ENCODE results near the gene KRTAP10-9.

Gene KRTAP10-9

DNA sequence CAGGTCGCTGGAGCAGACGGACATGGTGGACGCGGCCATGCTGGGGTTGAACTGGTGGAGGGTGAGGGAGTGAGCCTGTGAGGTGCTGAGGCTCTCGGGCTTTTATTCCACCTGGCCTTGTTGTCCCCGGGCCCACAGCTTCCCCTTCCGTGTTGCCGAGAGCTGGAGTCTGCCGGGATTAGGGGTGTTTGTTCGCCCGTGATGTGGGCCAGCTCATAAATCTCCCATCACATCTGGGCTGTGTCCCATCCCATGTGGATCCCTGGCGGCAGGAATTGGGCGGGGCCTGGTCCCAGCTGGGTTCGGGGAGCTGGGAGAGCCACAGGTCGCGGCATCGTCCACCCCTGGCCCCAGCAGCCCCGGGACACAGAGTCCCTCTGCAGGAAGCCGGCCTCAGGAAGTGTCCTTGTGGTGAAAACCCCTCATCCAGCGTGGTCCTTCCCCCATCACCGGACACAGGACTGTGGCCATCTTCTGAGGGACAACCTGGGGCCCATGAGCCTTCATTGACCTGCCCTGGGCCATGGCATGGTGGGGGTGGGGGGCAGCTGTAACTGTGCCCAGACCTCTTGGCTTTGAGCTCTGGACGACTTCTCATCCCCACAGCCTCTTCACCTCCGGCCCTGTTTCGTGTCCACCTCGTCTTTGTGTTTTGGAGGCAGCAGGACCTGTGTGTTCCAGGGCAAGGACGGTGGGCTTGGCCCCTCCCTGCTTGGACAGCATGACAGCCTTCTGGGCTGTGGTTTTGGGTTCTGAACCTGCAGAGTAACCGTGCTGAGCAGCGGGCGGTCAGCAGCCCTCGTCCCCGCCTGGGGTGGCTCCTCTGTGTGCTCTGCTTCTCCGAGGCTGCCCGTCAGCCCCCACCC, 34.2 kb upstream of the KRTAP10-9 start, which contains the start of gene KRTAP10-6:
KRTAP10-6 (minus strand) TSS at position 60 of the 866 bp plus-strand sequence; CDS start at position 39, 21 bp downstream.
- no peak for DNase-seq (ENCODE audit: extremely low read depth, low read depth)
- no peak for TF ChIP-seq CTCF (IDR thresholded peaks at IDR 0.05; ENCODE audit: low read depth, low read length, missing control alignments)
- no peak within 1 kb of the TSS for H3K4me3 ChIP-seq (replicated peaks; ENCODE audit: low read depth, low read length)

DNA sequence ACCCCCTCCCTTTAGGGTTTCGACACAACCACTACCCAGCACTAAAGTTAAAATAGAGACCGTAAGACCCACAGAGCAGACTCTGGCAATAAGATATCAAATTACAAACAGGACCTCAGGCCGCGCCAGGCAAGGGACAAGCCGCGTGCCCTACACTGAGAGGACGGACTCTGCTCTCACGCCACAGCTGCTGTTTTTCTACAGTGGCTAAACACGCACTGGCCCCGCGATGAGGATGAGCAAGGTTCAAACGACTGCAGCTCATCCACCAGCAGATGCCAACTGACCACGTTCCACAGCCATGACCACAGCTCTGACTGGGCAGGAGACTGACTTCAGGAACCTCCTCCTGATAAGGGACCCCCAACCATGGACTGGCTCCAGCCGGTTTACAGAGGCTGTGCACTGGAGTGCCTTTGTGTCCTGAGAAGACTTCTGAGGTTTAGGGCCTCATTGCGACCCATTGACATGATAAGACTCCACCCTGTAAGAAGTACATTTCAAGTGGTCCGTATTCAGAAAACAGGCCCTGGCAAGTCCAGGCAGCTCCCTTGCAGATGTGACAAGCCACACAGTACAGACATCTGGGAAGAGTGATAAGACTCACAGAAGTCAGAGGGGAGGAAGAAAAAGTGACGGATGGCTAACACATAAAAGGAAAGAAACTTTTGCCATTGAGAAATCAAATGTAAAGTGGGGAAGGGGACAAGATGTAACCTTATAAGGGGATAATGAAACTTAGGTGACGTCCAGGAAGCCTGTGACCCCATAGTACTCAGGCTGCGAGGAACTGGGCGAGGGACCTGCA, 33.1 kb upstream of the KRTAP10-9 start:
- DNase-seq (ENCODE audit: extremely low read depth, low read depth): no peak
- no peak for TF ChIP-seq CTCF (IDR thresholded peaks at IDR 0.05; ENCODE audit: low read depth, low read length, missing control alignments)
- H3K4me3 ChIP-seq (replicated peaks; ENCODE audit: low read depth, low read length): no peak overlapping the region

GRCh38 chr21:44594406-44594916, 32.4 kb upstream of the KRTAP10-9 start:
- TF ChIP-seq CTCF (IDR thresholded peaks at IDR 0.05; ENCODE audit: low read depth, low read length, missing control alignments): no peak
- H3K4me3 ChIP-seq (replicated peaks; ENCODE audit: low read depth, low read length): no peak overlapping the region
- DNase-seq (ENCODE audit: extremely low read depth, low read depth): no peak

DNA sequence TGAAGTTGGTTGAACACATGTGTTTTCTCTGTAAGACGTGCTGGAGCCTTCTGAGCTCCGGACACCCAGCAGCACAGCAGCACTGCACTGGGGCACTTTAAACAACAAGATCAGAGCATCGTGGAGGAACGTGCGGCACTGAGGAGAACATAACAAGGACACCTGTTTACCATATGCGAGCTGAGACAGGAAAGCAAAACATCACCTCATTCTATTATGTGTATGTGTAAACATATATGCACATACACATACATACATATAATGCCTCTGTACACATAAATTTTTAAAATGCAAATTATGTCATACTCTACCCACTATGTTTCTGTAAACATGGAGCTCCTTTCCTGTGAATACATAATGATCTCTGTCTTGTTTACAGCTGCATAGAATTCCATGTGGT, 31.4 kb upstream of the KRTAP10-9 start:
- no peak overlapping the region for H3K4me3 ChIP-seq (replicated peaks; ENCODE audit: low read depth, low read length)
- no peak for TF ChIP-seq CTCF (IDR thresholded peaks at IDR 0.05; ENCODE audit: low read depth, low read length, missing control alignments)
- peak; percentile 16 for DNase-seq (ENCODE audit: extremely low read depth, low read depth)

DNA sequence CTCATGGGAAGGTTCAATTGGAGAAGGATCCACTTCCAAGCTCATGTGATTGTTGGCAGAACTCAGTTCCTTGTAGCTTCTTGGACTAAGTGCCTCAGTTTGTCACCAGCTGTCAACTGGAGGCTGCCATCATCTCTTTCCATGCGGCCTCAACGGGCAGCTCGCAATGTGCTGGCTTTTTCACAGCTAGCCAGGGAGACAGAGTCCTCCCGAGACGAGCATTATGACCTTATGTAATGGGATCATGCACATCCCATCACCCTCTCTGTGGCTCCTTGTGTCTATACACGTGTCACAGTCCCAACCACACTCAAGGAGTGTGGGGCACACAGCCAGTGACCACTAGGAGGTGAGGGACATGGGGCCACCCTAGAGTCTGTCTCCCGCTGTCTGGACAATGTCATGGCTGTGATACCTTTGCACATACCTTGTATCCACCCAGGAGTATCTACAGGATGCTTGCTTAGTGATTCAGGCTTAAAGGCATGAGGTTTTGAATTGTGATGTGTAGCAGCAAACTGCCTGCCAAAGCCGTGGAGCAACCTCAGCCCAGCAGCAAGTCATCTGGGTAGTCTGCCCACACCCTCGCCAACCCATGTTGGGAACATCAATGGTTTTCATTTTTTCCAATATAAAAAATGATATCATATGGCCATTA, 30.7 kb upstream of the KRTAP10-9 start:
- TF ChIP-seq CTCF (IDR thresholded peaks at IDR 0.05; ENCODE audit: low read depth, low read length, missing control alignments): no peak
- no peak for DNase-seq (ENCODE audit: extremely low read depth, low read depth)

GRCh38 chr21:44598061-44598460, 28.8 kb upstream of the KRTAP10-9 start:
- no peak for TF ChIP-seq CTCF (IDR thresholded peaks at IDR 0.05; ENCODE audit: low read depth, low read length, missing control alignments)
- DNase-seq (ENCODE audit: extremely low read depth, low read depth): no peak
- no peak overlapping the region for H3K4me3 ChIP-seq (replicated peaks; ENCODE audit: low read depth, low read length)

More for the DNA sequence above, 30.7 kb upstream of the KRTAP10-9 start:
- H3K4me3 ChIP-seq (replicated peaks; ENCODE audit: low read depth, low read length): no peak overlapping the region
